Measurements from ENCODE around the gene TRIM3. TPM values are rescaled to one million over a fixed set of nuclear protein-coding genes. Genes with fewer than 3 reads are reported as not detected.

TRIM3 gene
- total RNA-seq, 1 experiment from 2014 or later, result 37.1 TPM

- no TSS peak for BruUV-seq (replicated peaks)
- ChIA-PET CTCF (no interaction called here), POLR2A (ENCODE audit: low non-redundant PET) (no interaction called here)
- intact Hi-C loops (cut with micrococcal nuclease; ENCODE audit: unreplicated experiment), result no loop called here
- H3K9me3 ChIP-seq (ENCODE audit: low read depth, low read length, poor library complexity, severe bottlenecking), result no peaks in the 10 kb centered on the region
- no peak overlapping the region for H3K4me3 ChIP-seq (ENCODE audit: low read depth, low read length, poor library complexity, severe bottlenecking)
- TF ChIP-seq EZH2 (IDR thresholded peaks at IDR 0.05; ENCODE audit: borderline replicate concordance, low read depth, low read length, poor library complexity, severe bottlenecking), result no peak
- H3K27ac ChIP-seq (ENCODE audit: low read depth, low read length, poor library complexity, severe bottlenecking), result no peak overlapping the region
- no peaks in the 10 kb centered on the region for H3K27me3 ChIP-seq (replicated peaks; ENCODE audit: insufficient read depth, low read depth, low read length, poor library complexity)
- no peak for DNase-seq (ENCODE audit: low spot score)
- H3K4me1 ChIP-seq (ENCODE audit: insufficient read depth, low read length, poor library complexity, severe bottlenecking), result no peaks in the 10 kb centered on the region
- H3K36me3 ChIP-seq (ENCODE audit: insufficient read depth, low read length, poor library complexity, severe bottlenecking), result peaks cover 34% of the 10 kb centered on the region
Observed at GRCh38 chr11:6458352-6459098, 15.2 kb downstream of the TRIM3 start.

DNA sequence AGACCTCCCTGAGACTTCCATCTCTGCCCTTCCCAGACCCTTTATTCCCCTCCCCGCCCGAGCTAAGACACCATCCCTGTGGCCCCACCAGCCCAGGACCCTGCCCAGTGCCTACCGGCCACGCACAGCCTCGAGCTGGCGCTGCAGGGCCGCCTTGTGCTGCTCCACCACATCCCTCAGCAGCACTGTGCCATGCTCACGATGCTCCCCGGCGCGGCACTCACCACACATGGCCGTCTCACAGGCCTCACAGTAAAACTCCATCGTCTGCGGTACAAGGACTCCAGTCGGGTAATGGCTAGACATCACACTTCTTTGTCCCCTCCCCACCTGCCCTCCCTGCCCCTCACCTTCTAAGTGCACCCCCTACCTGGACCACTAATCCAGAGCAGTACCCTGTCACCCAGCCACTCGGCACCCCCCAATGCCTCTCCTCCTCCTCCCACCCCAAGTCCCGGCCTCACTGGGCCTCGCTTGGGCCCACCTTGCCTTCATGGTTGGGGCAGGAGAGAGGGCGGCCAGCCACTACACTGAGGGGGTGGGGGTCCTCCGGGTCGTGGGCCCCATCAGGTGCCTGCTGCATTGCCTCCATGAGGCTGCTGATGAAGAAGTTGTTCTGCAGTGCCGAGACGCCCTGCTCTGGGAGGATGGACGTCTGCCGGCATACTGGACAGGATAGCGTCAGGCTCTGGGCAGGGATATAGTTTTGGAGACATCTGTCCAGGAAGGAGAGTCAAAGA lies 16.0 kb downstream of the TRIM3 start:
- CTCF ChIA-PET, result interaction anchor here (0.6 kb wide), 1 partner anchor 11 kb away, joined by 5 read pairs; no protein-coding TSS in a partner anchor

DNA sequence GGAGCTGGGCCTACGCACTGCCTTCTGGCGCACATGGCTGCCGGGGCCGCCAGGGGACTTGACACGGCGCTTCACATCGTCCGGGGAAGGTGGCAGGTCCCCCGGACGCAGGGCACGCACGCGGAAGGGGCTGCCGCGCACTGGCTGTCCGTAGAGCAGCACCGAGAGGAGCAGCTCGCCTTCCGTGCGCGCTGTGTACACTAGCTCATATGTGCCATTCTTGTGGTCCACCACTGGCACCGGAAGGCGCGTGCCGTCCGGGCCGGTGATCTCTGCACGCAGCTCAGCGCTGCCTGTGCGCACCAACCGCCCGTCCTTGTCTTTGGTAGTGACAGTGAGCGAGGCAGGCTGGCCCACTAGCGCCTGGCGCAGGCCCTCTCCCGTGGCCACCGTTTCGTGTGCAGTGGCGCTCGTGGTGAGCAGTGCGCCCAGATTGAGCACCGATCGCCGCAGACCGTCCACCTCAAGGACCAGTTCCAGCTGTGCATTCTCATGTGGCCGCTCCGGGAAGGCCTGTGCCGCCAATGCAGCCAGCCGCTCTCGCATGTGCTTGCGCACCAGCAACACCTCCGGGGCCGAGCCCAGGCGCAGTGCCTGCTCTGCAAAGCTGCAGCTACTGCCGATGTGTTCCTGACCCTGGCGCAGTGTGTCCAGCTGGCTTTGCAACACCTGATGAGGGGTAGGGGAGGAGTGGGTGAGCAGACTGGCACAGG lies 17.2 kb downstream of the TRIM3 start:
- ChIA-PET POLR2A (ENCODE audit: low non-redundant PET) (no interaction called here), CTCF (no interaction called here)
- H3K4me3 ChIP-seq (ENCODE audit: low read depth, low read length, poor library complexity, severe bottlenecking), result no peak overlapping the region
- DNase-seq (ENCODE audit: low spot score), result no peak
- no peaks in the 10 kb centered on the region for H3K4me1 ChIP-seq (ENCODE audit: insufficient read depth, low read length, poor library complexity, severe bottlenecking)
- H3K9me3 ChIP-seq (ENCODE audit: low read depth, low read length, poor library complexity, severe bottlenecking), result no peaks in the 10 kb centered on the region
- H3K27me3 ChIP-seq (replicated peaks; ENCODE audit: insufficient read depth, low read depth, low read length, poor library complexity), result no peaks in the 10 kb centered on the region
- BruUV-seq (replicated peaks), result no TSS peak
- intact Hi-C loops (cut with micrococcal nuclease; ENCODE audit: unreplicated experiment), result no loop called here
- no peak for TF ChIP-seq EZH2 (IDR thresholded peaks at IDR 0.05; ENCODE audit: borderline replicate concordance, low read depth, low read length, poor library complexity, severe bottlenecking)
- TF ChIP-seq CTCF (conservative IDR thresholded peaks at IDR 0.05; ENCODE audit: low read depth, low read length), result no peak
- peaks cover 35% of the 10 kb centered on the region for H3K36me3 ChIP-seq (ENCODE audit: insufficient read depth, low read length, poor library complexity, severe bottlenecking)
- no peak overlapping the region for H3K27ac ChIP-seq (ENCODE audit: low read depth, low read length, poor library complexity, severe bottlenecking)

More for the DNA sequence above, 16.0 kb downstream of the TRIM3 start:
- POLR2A ChIA-PET (ENCODE audit: low non-redundant PET), result no interaction called here
- Histone ChIP-seq H3K4me3 (ENCODE audit: low read depth, low read length, poor library complexity, severe bottlenecking) (no peak overlapping the region), H3K36me3 (ENCODE audit: insufficient read depth, low read length, poor library complexity, severe bottlenecking) (peaks cover 31% of the 10 kb centered on the region), H3K27ac (ENCODE audit: low read depth, low read length, poor library complexity, severe bottlenecking) (no peak overlapping the region), H3K4me1 (ENCODE audit: insufficient read depth, low read length, poor library complexity, severe bottlenecking) (no peaks in the 10 kb centered on the region), H3K27me3 (replicated peaks; ENCODE audit: insufficient read depth, low read depth, low read length, poor library complexity) (no peaks in the 10 kb centered on the region), H3K9me3 (ENCODE audit: low read depth, low read length, poor library complexity, severe bottlenecking) (no peaks in the 10 kb centered on the region)
- TF ChIP-seq EZH2 (IDR thresholded peaks at IDR 0.05; ENCODE audit: borderline replicate concordance, low read depth, low read length, poor library complexity, severe bottlenecking), result no peak
- TF ChIP-seq CTCF (conservative IDR thresholded peaks at IDR 0.05; ENCODE audit: low read depth, low read length), result no peak
- intact Hi-C loops (cut with micrococcal nuclease; ENCODE audit: unreplicated experiment), result no loop called here
- DNase-seq (ENCODE audit: low spot score), result no peak
- no TSS peak for BruUV-seq (replicated peaks)
